NCI-H82 treated with DMSO at 0.1 percent for 48 hours (cell line): ENCODE measurements around the gene HSF2.
A peak's percentile ranks its signal among the peaks of the same experiment; 100 is the strongest.

Experiments used
- DNase-seq: peaks from one replicate; lab custom pipeline; 2025; ENCODE audit not compliant: unreplicated experiment; lab: John Stamatoyannopoulos, UW

The HSF2 gene

GRCh38 chr6:122399055-122399347, 451 bp upstream of the HSF2 start:
- no peak for DNase-seq

GRCh38 chr6:122400121-122400450, 634 bp downstream of the HSF2 start:
- no peak for DNase-seq

GRCh38 chr6:122400462-122401089, 1.1 kb downstream of the HSF2 start:
- no peak for DNase-seq

- no peak for DNase-seq
These were observed 1.7 kb downstream of the HSF2 start for GRCh38 chr6:122401104-122401503.

- no peak for DNase-seq
These were observed 5.0 kb downstream of the HSF2 start for GRCh38 chr6:122404444-122404843.

- no peak for DNase-seq
These were observed 6.0 kb downstream of the HSF2 start for GRCh38 chr6:122405417-122405816.

GRCh38 chr6:122406187-122406586, 6.7 kb downstream of the HSF2 start:
- peak; percentile 39 for DNase-seq

GRCh38 chr6:122407712-122408111, 8.3 kb downstream of the HSF2 start:
- DNase-seq: no peak

- no peak for DNase-seq
These were observed 8.8 kb downstream of the HSF2 start for GRCh38 chr6:122408240-122408639.

- no peak for DNase-seq
These were observed 9.4 kb downstream of the HSF2 start for GRCh38 chr6:122408702-122409458.

GRCh38 chr6:122412001-122412400, 12.5 kb downstream of the HSF2 start:
- DNase-seq: no peak

GRCh38 chr6:122416825-122417224, 17.4 kb downstream of the HSF2 start:
- DNase-seq: no peak

- DNase-seq: no peak
These were observed 22.6 kb downstream of the HSF2 start for GRCh38 chr6:122422003-122422402.

- no peak for DNase-seq
These were observed 23.3 kb downstream of the HSF2 start for GRCh38 chr6:122422614-122423267.

- DNase-seq: no peak
These were observed 24.3 kb downstream of the HSF2 start for GRCh38 chr6:122423734-122424133.

- DNase-seq: no peak
These were observed 27.1 kb downstream of the HSF2 start for GRCh38 chr6:122426597-122426996.

- DNase-seq: no peak
These were observed 29.3 kb downstream of the HSF2 start for GRCh38 chr6:122428781-122429180.

- no peak for DNase-seq
These were observed 29.9 kb downstream of the HSF2 start for GRCh38 chr6:122429323-122429722.

- no peak for DNase-seq
These were observed 32.3 kb downstream of the HSF2 start for GRCh38 chr6:122431780-122432179.

GRCh38 chr6:122432816-122433215, 33.4 kb downstream of the HSF2 start:
- no peak for DNase-seq

GRCh38 chr6:122438975-122439374, 39.5 kb downstream of the HSF2 start:
- DNase-seq: no peak

GRCh38 chr6:122445274-122445673, 45.8 kb downstream of the HSF2 start:
- no peak for DNase-seq

GRCh38 chr6:122449069-122449468, 49.6 kb downstream of the HSF2 start:
- DNase-seq: no peak
